Measurements from ENCODE around the gene NBPF12.
"Not testable (repeated sequence)": the region's sequence is repeated elsewhere in the genome, so short reads cannot be mapped to it uniquely, and the experiment has no call there.

DNA sequence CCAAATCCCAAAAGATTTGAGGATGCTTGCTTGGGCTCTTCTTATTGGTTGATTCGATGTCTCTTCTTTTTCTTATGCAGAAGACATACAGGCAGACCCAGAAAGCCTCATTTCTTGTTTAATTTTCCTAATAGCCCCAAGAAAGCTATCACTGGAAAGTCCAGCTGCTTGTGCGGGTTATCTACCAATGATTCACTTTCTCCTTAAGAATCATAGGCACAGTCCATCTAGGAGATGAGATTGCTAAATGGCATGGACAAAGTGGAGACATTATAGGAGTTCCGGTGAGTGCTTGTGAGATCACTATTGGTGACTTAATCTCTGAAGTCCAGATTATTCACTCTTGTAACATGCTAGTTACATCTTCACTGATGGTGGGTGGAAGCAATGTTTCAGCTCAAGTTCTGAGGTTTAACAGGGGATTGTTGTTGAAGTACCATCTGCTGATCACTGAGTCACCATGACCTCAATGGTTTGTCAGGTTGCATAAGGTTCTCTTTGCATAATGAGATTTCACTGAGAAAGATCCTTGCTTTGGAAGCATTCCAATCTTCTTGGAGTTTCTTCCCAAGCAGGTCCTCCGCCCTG lies 92.0 kb downstream of the NBPF12 start:
- not testable (repeated sequence) for TF ChIP-seq CREB1 (IDR thresholded peaks at IDR 0.05); CREB1 (CRISPR knock-in tag; IDR thresholded peaks at IDR 0.05); MTA3 (CRISPR knock-in tag; IDR thresholded peaks at IDR 0.05); DNMT1 (CRISPR knock-in tag; IDR thresholded peaks at IDR 0.05); MAZ (IDR thresholded peaks at IDR 0.05; ENCODE audit: borderline replicate concordance, low read depth, low read length); MAZ (CRISPR knock-in tag; IDR thresholded peaks at IDR 0.05; ENCODE audit: low read depth); ZNF510 (CRISPR knock-in tag; IDR thresholded peaks at IDR 0.05; ENCODE audit: low read depth); ETV6 (CRISPR knock-in tag; conservative IDR thresholded peaks at IDR 0.05); BHLHE40 (IDR thresholded peaks at IDR 0.05; ENCODE audit: low read length); NFKBIZ (CRISPR knock-in tag; IDR thresholded peaks at IDR 0.05); EZH2 (conservative IDR thresholded peaks at IDR 0.05; ENCODE audit: low read depth, low read length)

Data from HepG2 (cell line).